Breast epithelium (tissue), 3 donors: ENCODE measurements around the gene TMEM117.

Experiments
- POLR2A ChIP-seq: fragments of 450-650 bp; IDR thresholded peaks from one replicate; pipeline ENCODE4 v1.6.1; 2016; ENCODE audit warnings: antibody characterized with exemption, mild to moderate bottlenecking, moderate library complexity
- POLR2AphosphoS5 ChIP-seq, 3 donors: sonication (generic); formaldehyde crosslinking; IDR thresholded peaks; one replicate each; pipeline ENCODE4 v1.6.1; 2017; ENCODE audit warnings: antibody characterized with exemption in 3 of 3
- TF ChIP-seq, protein P1 (sequence below), 3 donors: fragments of 450-650 bp; IDR thresholded peaks; one replicate each; pipeline ENCODE4 v1.5.1; 2016 to 2017; ENCODE audit warnings: antibody characterized with exemption in 3 of 3, mild to moderate bottlenecking in 3 of 3, moderate library complexity in 3 of 3

DNA sequence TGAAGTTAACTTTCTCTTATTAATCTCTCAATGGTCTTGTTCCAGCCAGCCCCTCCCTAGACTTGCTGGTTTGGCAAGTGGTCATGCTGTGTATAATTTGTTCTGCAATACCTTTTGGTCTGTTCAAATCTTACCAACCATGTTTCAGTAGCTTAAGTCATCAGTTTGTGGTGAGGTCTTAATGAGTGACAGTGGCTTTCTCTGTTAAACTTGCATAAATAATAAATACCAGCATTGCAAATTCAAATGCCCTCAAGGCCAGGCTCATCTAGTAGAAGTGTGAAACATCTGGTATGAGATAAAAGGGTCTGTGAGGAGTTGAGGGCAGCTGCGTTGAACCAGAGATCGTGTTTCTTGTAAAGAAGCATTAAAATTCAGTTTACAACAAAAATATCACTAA is 319.5 kb downstream of the TMEM117 start:
- TF ChIP-seq, protein P1, sequence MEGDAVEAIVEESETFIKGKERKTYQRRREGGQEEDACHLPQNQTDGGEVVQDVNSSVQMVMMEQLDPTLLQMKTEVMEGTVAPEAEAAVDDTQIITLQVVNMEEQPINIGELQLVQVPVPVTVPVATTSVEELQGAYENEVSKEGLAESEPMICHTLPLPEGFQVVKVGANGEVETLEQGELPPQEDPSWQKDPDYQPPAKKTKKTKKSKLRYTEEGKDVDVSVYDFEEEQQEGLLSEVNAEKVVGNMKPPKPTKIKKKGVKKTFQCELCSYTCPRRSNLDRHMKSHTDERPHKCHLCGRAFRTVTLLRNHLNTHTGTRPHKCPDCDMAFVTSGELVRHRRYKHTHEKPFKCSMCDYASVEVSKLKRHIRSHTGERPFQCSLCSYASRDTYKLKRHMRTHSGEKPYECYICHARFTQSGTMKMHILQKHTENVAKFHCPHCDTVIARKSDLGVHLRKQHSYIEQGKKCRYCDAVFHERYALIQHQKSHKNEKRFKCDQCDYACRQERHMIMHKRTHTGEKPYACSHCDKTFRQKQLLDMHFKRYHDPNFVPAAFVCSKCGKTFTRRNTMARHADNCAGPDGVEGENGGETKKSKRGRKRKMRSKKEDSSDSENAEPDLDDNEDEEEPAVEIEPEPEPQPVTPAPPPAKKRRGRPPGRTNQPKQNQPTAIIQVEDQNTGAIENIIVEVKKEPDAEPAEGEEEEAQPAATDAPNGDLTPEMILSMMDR (IDR thresholded peaks at IDR 0.05), result no peak
- no peak for TF ChIP-seq POLR2AphosphoS5 (IDR thresholded peaks at IDR 0.05)
- TF ChIP-seq POLR2A, result no peak
